Keratinocyte (primary cell): ENCODE measurements around the gene PAFAH2.

Experiments used
- CTCF ChIP-seq, 3 experiments: IDR thresholded peaks in 1 of 3; conservative IDR thresholded peaks in 1 of 3; optimal IDR thresholded peaks in 1 of 3; 2 replicates in 2 of 3; 3 replicates in 1 of 3; pipeline versions ENCODE3 to v1.5.1; 2011; ENCODE audit warnings: low read length in 3 of 3, mild to moderate bottlenecking in 3 of 3, moderate library complexity in 2 of 3, control low read depth in 1 of 3, inconsistent platforms in 1 of 3; ENCODE audit not compliant: insufficient read depth in 2 of 3; ENCODE audit errors: extremely low read depth in 1 of 3
- EZH2 ChIP-seq: IDR thresholded peaks from one replicate; pipeline ENCODE4 v1.6.1; 2012; ENCODE audit warnings: inconsistent platforms, mild to moderate bottlenecking, low read length, moderate library complexity

- no peak for TF ChIP-seq EZH2
- no peak for TF ChIP-seq CTCF (optimal IDR thresholded peaks at IDR 0.05 in 1 of 3, IDR thresholded peaks at IDR 0.05 in 1 of 3, conservative IDR thresholded peaks at IDR 0.05 in 1 of 3; ENCODE audit: extremely low read depth in 1 of 3, insufficient read depth in 2 of 3, low read length in 3 of 3)
These were observed 79.2 kb downstream of the PAFAH2 start for GRCh38 chr1:25918615-25919014.
